AG04450 (cell line): Measurements from ENCODE around the gene CXCR6. TPM values are rescaled to one million over a fixed set of nuclear protein-coding genes. Genes with fewer than 3 reads are reported as not detected.
"Not testable (repeated sequence)": the region's sequence is repeated elsewhere in the genome, so short reads cannot be mapped to it uniquely, and the experiment has no call there.

ENCODE experiments used
- CTCF ChIA-PET: fragments of 300-600, 350-600 bp; formaldehyde crosslinking; extraction: SDS; loops from one replicate; lab custom pipeline; 2022; ENCODE audit warnings: antibody characterized with exemption, inconsistent platforms; lab: Charles Lee
- POLR2A ChIA-PET: fragments of 350-600 bp; formaldehyde crosslinking; extraction: SDS; loops from one replicate; lab custom pipeline; 2021; ENCODE audit warnings: antibody characterized with exemption, inconsistent platforms; lab: Yijun Ruan, JAX
- DNase-seq: peaks from one replicate; pipeline ENCODE4 v3.0.0-alpha.2; 2011; ENCODE audit warnings: low read depth, low spot score
- H3K27ac ChIP-seq: one replicate; pipeline ENCODE4 v1.5.1; 2012; ENCODE audit warnings: low read depth, low read length, control low read depth
- H3K27me3 ChIP-seq: one replicate; pipeline ENCODE4 v1.6.0; 2012; ENCODE audit warnings: low read length; ENCODE audit not compliant: control insufficient read depth, insufficient read depth
- H3K4me3 ChIP-seq: 2 replicates; pipeline ENCODE4 v1.5.1; 2011; ENCODE audit warnings: mild to moderate bottlenecking, low read depth, low read length, control low read depth
- H3K9me3 ChIP-seq: 2 replicates; pipeline ENCODE4 v1.5.1; 2012; ENCODE audit warnings: low read length; ENCODE audit not compliant: control insufficient read depth, insufficient read depth
- CTCF ChIP-seq: IDR thresholded peaks from 2 replicates; pipeline ENCODE4 v1.5.1; 2011; ENCODE audit warnings: low read depth, low read length, control low read depth, inconsistent platforms
- polyA plus RNA-seq: library from polyadenylated mRNA; depleted of rRNA; stranded (reverse); fragments of >200 nt; gene quantifications from 2 replicates; pipeline ENCODE4 v1.2.3, GENCODE V29; 2011; rRNA removed
- small RNA-seq: library from RNA; depleted of rRNA; stranded (forward); fragments of <200 nt; gene quantifications from one replicate; pipeline ENCODE3, GENCODE V24; 2012; ENCODE audit warnings: low read depth; ENCODE audit not compliant: insufficient read length

Gene CXCR6
- polyA plus RNA-seq, 1 experiment, result not detected

- ChIA-PET CTCF (interaction anchor here (1.3 to 1.7 kb wide), 3 partner anchors 83 to 486 kb away, joined by 3 to 6 read pairs (median 3); no protein-coding TSS in a partner anchor), POLR2A (interaction anchor here (1.9 kb wide), 1 partner anchor 22 kb away, joined by 5 read pairs; no protein-coding TSS in a partner anchor)
- Histone ChIP-seq H3K27ac (peak overlapping the region; percentile 57), H3K4me3 (peak overlapping the region; percentile 85), H3K27me3 (peaks cover 4% of the 10 kb centered on the region), H3K9me3 (no peaks in the 10 kb centered on the region; the same call in 1 of the 2 replicates)
- no peak for DNase-seq
- no peak for TF ChIP-seq CTCF
These were observed 51.4 kb downstream of the CXCR6 start for GRCh38 chr3:45994419-45995235.

DNA sequence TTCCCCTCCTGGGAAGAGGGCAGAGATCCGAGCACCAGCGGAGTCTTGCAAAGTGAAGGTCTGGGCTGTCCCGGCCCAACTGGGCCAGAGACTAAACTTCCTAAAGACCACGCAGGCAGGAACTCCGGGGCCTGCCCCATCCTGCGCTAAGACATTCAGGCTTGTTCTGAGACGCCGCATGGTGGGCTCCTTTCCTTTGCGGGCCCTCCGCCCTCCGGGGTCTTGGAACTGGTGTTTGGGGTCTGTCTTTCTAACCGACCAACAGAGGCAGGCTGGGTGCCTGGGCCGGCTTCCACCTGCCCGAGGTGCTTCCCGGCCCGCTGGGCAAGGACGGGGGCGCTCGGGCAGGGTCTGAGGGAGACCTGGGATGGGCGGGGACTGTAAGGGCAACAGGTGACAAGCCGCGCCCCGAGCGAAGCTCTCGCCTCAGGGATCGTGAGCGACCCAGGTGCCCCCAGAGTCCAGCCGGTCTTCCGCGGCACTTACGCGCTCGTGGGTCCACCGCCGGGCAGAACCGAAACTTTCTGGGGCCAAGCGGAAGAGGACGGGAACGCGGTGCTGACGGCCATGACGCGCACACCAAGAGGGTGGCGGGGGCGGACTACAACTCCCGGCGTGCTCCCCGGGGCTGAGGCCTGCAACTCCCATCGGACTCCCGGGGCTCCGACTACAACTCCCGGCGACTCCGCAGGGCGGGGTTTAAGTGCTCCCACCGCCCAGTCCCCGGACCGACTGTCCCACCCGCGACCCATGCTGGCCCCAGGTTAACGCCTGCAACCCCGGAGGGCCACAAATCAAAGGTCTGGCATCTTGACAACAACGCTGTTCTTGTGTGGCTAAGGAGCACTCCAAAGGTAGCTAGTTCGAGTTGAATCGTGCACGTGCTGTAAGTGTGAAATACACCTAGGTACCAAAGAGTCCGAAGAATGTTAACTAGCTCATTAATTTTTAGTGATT is 52.2 kb downstream of the CXCR6 start, which contains the start of gene FYCO1:
Gene FYCO1, minus strand, starts transcription at position 589 of the 957 bp plus-strand sequence. CDS start 10,914 bp downstream, outside the sequence.
- Histone ChIP-seq H3K27ac (peak within 1 kb of the TSS; percentile 57), H3K4me3 (peak within 1 kb of the TSS; percentile 85), H3K9me3 (no peaks in the 10 kb centered on the region; the same call in 1 of the 2 replicates), H3K27me3 (peaks cover 4% of the 10 kb centered on the region)
- ChIA-PET POLR2A (interaction anchor here (1.9 kb wide), 1 partner anchor 23 kb away, joined by 5 read pairs; no protein-coding TSS in a partner anchor), CTCF (interaction anchor here (0.5 to 1.5 kb wide), 2 partner anchors 84 to 280 kb away, joined by 4 to 7 read pairs; no protein-coding TSS in a partner anchor)
- DNase-seq, result no peak
- TF ChIP-seq CTCF, result no peak

DNA sequence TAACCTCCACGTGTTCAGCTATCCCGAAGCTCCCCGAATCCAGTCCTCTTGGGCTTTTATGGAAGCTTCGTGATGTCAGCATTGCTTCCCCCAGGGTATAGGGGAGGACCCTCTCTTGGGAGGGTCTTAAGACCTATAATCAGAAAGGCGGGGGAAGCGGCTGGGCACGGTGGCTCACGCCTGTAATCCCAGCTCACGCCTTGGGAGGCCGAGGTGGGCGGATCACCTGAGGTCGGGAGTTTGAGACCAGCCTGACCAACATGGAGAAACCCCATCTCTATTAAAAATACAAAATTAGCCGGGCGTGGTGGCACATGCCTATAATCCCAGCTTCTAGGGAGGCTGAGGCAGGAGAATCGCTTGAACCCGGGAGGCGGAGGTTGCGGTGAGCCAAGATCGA is 54.2 kb downstream of the CXCR6 start:
- POLR2A ChIA-PET, CTCF ChIA-PET, H3K9me3 ChIP-seq, DNase-seq, H3K4me3 ChIP-seq, H3K27ac ChIP-seq, H3K27me3 ChIP-seq: not testable (repeated sequence)

DNA sequence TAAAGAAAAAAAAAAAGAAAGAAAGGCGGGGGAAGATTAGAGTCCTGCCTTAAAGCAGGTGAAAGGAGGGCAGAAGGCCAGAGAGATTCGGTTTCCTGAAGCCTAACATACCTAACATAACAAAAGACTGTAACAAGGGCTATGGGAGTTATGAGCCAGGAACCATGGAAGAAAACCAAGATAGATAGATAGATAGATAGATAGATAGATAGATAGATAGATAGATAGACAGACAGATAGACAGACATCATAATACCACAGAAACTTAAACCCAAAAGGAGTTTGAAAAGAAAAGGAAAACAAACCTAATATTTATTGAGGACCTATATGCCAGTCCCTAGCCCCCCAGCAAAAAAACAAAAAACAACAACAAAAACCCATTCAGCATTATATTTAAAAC is 54.7 kb downstream of the CXCR6 start:
- ChIA-PET CTCF (no interaction called here), POLR2A (no interaction called here)
- DNase-seq, result no peak
- TF ChIP-seq CTCF, result no peak
- H3K27me3 ChIP-seq, result peaks cover 4% of the 10 kb centered on the region
- no peak overlapping the region for H3K27ac ChIP-seq
- H3K4me3 ChIP-seq, result no peak overlapping the region
- H3K9me3 ChIP-seq, result no peaks in the 10 kb centered on the region; the same call in 1 of the 2 replicates

Small RNAs within 50 kb of the gene (small RNA-seq; reads per million reads assigned to genes)
- gene RF00019, result not detected

Other genes starting within 250 kb of the CXCR6 start
- not detected in 2 replicates for gene SLC6A20, start 146.9 kb upstream of the CXCR6 start, polyA plus RNA-seq
- gene LZTFL1, start 101.3 kb upstream of the CXCR6 start, polyA plus RNA-seq, result 22.8 and 32.4 TPM in 2 replicates
- not detected in 2 replicates for gene CCR9, start 56.9 kb upstream of the CXCR6 start, polyA plus RNA-seq
- 14.3 and 17.9 TPM in 2 replicates for gene FYCO1, start 52.4 kb downstream of the CXCR6 start, polyA plus RNA-seq
- gene XCR1, start 84.0 kb downstream of the CXCR6 start, polyA plus RNA-seq, result not detected in 2 replicates